HepG2 (cell line): ENCODE data around the gene DCP1B. TPM values are rescaled to one million over a fixed set of nuclear protein-coding genes. Genes with fewer than 3 reads are reported as not detected.

Experiments
- ATAC-seq: fragments of 200-7000 bp; cut with Tn5 transposase; 3 replicates; pipeline ENCODE4 v1.9.1; 2020; ENCODE audit warnings: mild to moderate bottlenecking, moderate library complexity
- BruUV-seq: library from RNA; stranded (reverse); fragments of 400-500 nt; replicated peaks from 2 replicates; lab custom pipeline; 2021; lab: Mats Ljungman, UMichigan
- CTCF ChIA-PET: fragments of 300-600 bp; formaldehyde crosslinking; extraction: SDS; loops from one replicate; lab custom pipeline; 2021; ENCODE audit warnings: low total read pairs, inconsistent platforms, low intra/inter-chr PET ratio; lab: Yijun Ruan, JAX
- POLR2A ChIA-PET: fragments of 350-600 bp; sonication (Branson Sonifier 250); formaldehyde crosslinking; loops from one replicate; lab custom pipeline; 2020; ENCODE audit warnings: antibody characterized with exemption, inconsistent platforms; lab: Yijun Ruan, JAX
- DNase-seq: peaks from one replicate; pipeline ENCODE4 v3.0.0-alpha.2; 2015; ENCODE audit warnings: low spot score
- FAIRE-seq: peaks from 3 replicates; lab custom pipeline; 2011; peaks lifted over from hg19 to GRCh38; lab: Jason Lieb, UNC
- H2AFZ ChIP-seq: one replicate; pipeline ENCODE4 v1.6.1; 2011; ENCODE audit warnings: low read length, inconsistent platforms
- H3K27ac ChIP-seq: fragments of 300-600 bp; 3 replicates; pipeline ENCODE4 v1.8.0; 2011; ENCODE audit warnings: mixed run types, mild to moderate bottlenecking, mixed read lengths, low read length, inconsistent platforms; ENCODE audit not compliant: insufficient read depth; ENCODE audit errors: extremely low read length
- H3K27me3 ChIP-seq, 2 experiments: fragments of 200-600 bp in 1 of 2; 2 replicates in 1 of 2; 3 replicates in 1 of 2; pipeline versions ENCODE4 v1.6.0 to v1.8.0; 2011; ENCODE audit warnings: low read length in 2 of 2, mild to moderate bottlenecking in 2 of 2, moderate library complexity in 2 of 2, inconsistent platforms in 1 of 2; ENCODE audit not compliant: insufficient read depth in 2 of 2, control insufficient read depth in 1 of 2
- H3K36me3 ChIP-seq, 2 experiments: fragments of 200-600 bp in 1 of 2; replicated peaks in 1 of 2; 2 replicates in 1 of 2; 3 replicates in 1 of 2; pipeline versions ENCODE4 v1.5.1 to v1.8.0; 2011; ENCODE audit warnings: low read length in 2 of 2, inconsistent platforms in 1 of 2; ENCODE audit not compliant: insufficient read depth in 2 of 2, control insufficient read depth in 1 of 2
- H3K4me1 ChIP-seq: 2 replicates; pipeline ENCODE4 v1.5.1; 2012; ENCODE audit warnings: low read length, inconsistent platforms; ENCODE audit not compliant: insufficient read depth
- H3K4me2 ChIP-seq: 2 replicates; pipeline ENCODE4 v1.6.0; 2011; ENCODE audit warnings: low read depth, low read length, inconsistent platforms
- H3K4me3 ChIP-seq, 3 experiments: fragments of 200-600 bp in 1 of 3; sonication (generic), shearing (Covaris generic) in 1 of 3; replicated peaks in 1 of 3; 2 replicates each; pipeline ENCODE4 v1.5.1; 2011 to 2016; ENCODE audit warnings: low read length in 3 of 3, inconsistent platforms in 2 of 3, low read depth in 2 of 3, mild to moderate bottlenecking in 2 of 3, control low read depth in 1 of 3, mixed read lengths in 1 of 3; ENCODE audit not compliant: insufficient read depth in 1 of 3
- H3K79me2 ChIP-seq: one replicate; pipeline ENCODE4 v1.6.1; 2011; ENCODE audit warnings: low read length, inconsistent platforms; ENCODE audit not compliant: insufficient read depth
- H3K9ac ChIP-seq: 2 replicates; pipeline ENCODE4 v1.6.0; 2011; ENCODE audit warnings: mild to moderate bottlenecking, low read depth, low read length, inconsistent platforms; ENCODE audit not compliant: insufficient read depth
- H3K9me3 ChIP-seq: 2 replicates; pipeline ENCODE4 v1.5.1; 2012; ENCODE audit warnings: mild to moderate bottlenecking, low read length
- H4K20me1 ChIP-seq: 2 replicates; pipeline ENCODE4 v1.6.0; 2011; ENCODE audit warnings: inconsistent platforms, mild to moderate bottlenecking, low read length, moderate library complexity; ENCODE audit not compliant: insufficient read depth
- CEBPB ChIP-seq: IDR thresholded peaks from 2 replicates; pipeline ENCODE4 v1.6.1; 2011; ENCODE audit warnings: low read depth, low read length, improper control_type of control experiment, borderline replicate concordance
- EEA1 ChIP-seq: sonication (generic); formaldehyde crosslinking; IDR thresholded peaks from 2 replicates; pipeline ENCODE4 v1.5.1; 2020; ENCODE audit warnings: mild to moderate bottlenecking, missing genetic modification reagents, borderline replicate concordance
- FOSL2 ChIP-seq: sonication (generic); formaldehyde crosslinking; IDR thresholded peaks from 2 replicates; pipeline ENCODE4 v1.4.0; 2020; ENCODE audit warnings: missing genetic modification reagents
- FOXP4 ChIP-seq: sonication (generic); formaldehyde crosslinking; IDR thresholded peaks from 2 replicates; pipeline ENCODE4 v1.4.0; 2020; ENCODE audit warnings: missing genetic modification reagents
- MEIS1 ChIP-seq: sonication (generic); formaldehyde crosslinking; IDR thresholded peaks from 2 replicates; pipeline ENCODE4 v1.9.0; 2021; ENCODE audit warnings: mild to moderate bottlenecking, missing genetic modification reagents, moderate library complexity, borderline replicate concordance
- MTA3 ChIP-seq: sonication (generic); formaldehyde crosslinking; IDR thresholded peaks from 2 replicates; pipeline ENCODE4 v1.4.0; 2020; ENCODE audit warnings: missing genetic modification reagents
- NFKB2 ChIP-seq: sonication (generic); formaldehyde crosslinking; IDR thresholded peaks from 2 replicates; pipeline ENCODE4 v1.4.0; 2020; ENCODE audit warnings: missing genetic modification reagents, borderline replicate concordance
- PLRG1 ChIP-seq: fragments of 450-650 bp; conservative IDR thresholded peaks from 2 replicates; pipeline ENCODE4 v1.6.1; 2016
- SMC3 ChIP-seq: IDR thresholded peaks from 2 replicates; pipeline ENCODE4 v1.6.1; 2011; ENCODE audit warnings: low read length, improper control_type of control experiment
- SNRNP70 ChIP-seq: fragments of 200-400 bp; formaldehyde crosslinking; IDR thresholded peaks from 2 replicates; pipeline ENCODE4 v1.6.1; 2017; ENCODE audit warnings: mild to moderate bottlenecking, low read depth, low read length, moderate library complexity
- TEAD3 ChIP-seq: optimal IDR thresholded peaks from 2 replicates; pipeline ENCODE3; 2016; ENCODE audit warnings: borderline replicate concordance
- ZKSCAN5 ChIP-seq: sonication (generic); formaldehyde crosslinking; IDR thresholded peaks from 2 replicates; pipeline ENCODE4 v1.5.1; 2020; ENCODE audit warnings: mild to moderate bottlenecking, missing genetic modification reagents
- ZNF20 ChIP-seq: sonication (generic); formaldehyde crosslinking; IDR thresholded peaks from 2 replicates; pipeline ENCODE4 v1.4.0; 2020; ENCODE audit warnings: mild to moderate bottlenecking, moderate library complexity, missing genetic modification reagents
- ZNF296 ChIP-seq: sonication (generic); formaldehyde crosslinking; conservative IDR thresholded peaks from 2 replicates; pipeline ENCODE4 v1.5.0; 2020; ENCODE audit warnings: mild to moderate bottlenecking, missing genetic modification reagents
- ZNF747 ChIP-seq: sonication (generic); formaldehyde crosslinking; IDR thresholded peaks from 2 replicates; pipeline ENCODE4 v1.8.1; 2023; ENCODE audit warnings: missing genetic modification reagents, mild to moderate bottlenecking, borderline replicate concordance
- ZNF773 ChIP-seq: sonication (generic); formaldehyde crosslinking; IDR thresholded peaks from 2 replicates; pipeline ENCODE4 v1.4.0; 2020; ENCODE audit warnings: missing genetic modification reagents, borderline replicate concordance
- ZNF83 ChIP-seq: sonication (generic); formaldehyde crosslinking; IDR thresholded peaks from 2 replicates; pipeline ENCODE4 v1.4.0; 2020; ENCODE audit warnings: missing genetic modification reagents, mild to moderate bottlenecking, borderline replicate concordance
- WGBS: methylation state at CpG from one replicate; pipeline ENCODE4 v1.1.6; 2017; ENCODE audit warnings: low lambda C conversion rate; 5-methylcytosine and 5-hydroxymethylcytosine counted together
- in situ Hi-C: cut with HindIII; loops from 2 replicates; pipeline ENCODE4 v1.10.0; 2017; ENCODE audit warnings: low pct_unique_long_range_greater_than_20kb; ENCODE audit not compliant: extremely low pct_ligation_motif_present
- intact Hi-C: fragments of 100-400 bp; cut with micrococcal nuclease; formaldehyde crosslinking; loops from one replicate; pipeline ENCODE4 v1.10.0; 2022; ENCODE audit not compliant: unreplicated experiment
- polyA plus RNA-seq, 8 experiments: library from polyadenylated mRNA; depleted of rRNA in 3 of 8; stranded (reverse) in 7 of 8; unstranded in 1 of 8; fragments of >200 nt; fragmentation: Illumina TruSeq in 4 of 8; extraction: Trizol in 4 of 8; gene quantifications; 2 replicates each; pipeline versions ENCODE4 v1.2.1 to v1.2.3, GENCODE V29; 2011 to 2016; ENCODE audit warnings: low read depth in 4 of 8, missing spikeins in 1 of 8, mixed read lengths in 1 of 8; ENCODE audit not compliant: insufficient read depth in 1 of 8
- total RNA-seq, 5 experiments: library from RNA; depleted of rRNA; stranded (reverse); fragments of >200 nt; fragmentation: Illumina TruSeq; extraction: Trizol; gene quantifications; 2 replicates each; pipeline ENCODE4 v1.2.3, GENCODE V29; 2016; ENCODE audit warnings: low read depth in 1 of 5
- TF ChIP-seq, protein P1 (sequence below): sonication (generic); formaldehyde crosslinking; conservative IDR thresholded peaks from 2 replicates; pipeline ENCODE4 v1.8.0; 2022; ENCODE audit warnings: mild to moderate bottlenecking, moderate library complexity, missing genetic modification reagents
- TF ChIP-seq, protein P2 (sequence below): sonication (generic); formaldehyde crosslinking; IDR thresholded peaks from 2 replicates; pipeline ENCODE4 v1.9.0; 2021; ENCODE audit warnings: missing genetic modification reagents, borderline replicate concordance

DCP1B gene
- total and polyA plus RNA-seq, 2 of the 13 experiments (the other 11 are each of a cell fraction or from before 2014, with no cell fraction given): 11.4 to 27.2 TPM

- WGBS: 48% methylated on average over 2 of the region's 2 CpGs
- Histone ChIP-seq H2AFZ (no peak overlapping the region), H3K27ac (no peak overlapping the region), H3K4me2 (no peak overlapping the region), H3K4me1 (peaks cover 8% of the 10 kb centered on the region), H3K79me2 (no peaks in the 10 kb centered on the region), H3K4me3 (no peak overlapping the region), H3K9me3 (no peaks in the 10 kb centered on the region), H3K9ac (no peak overlapping the region), H4K20me1 (no peaks in the 10 kb centered on the region), H3K36me3 (no peaks in the 10 kb centered on the region), H3K27me3 (peaks cover 0 to 29% of the 10 kb centered on the region in 2 experiments; a peak in 2 of 5 replicates)
- no TSS peak for BruUV-seq
- FAIRE-seq (no peak), ATAC-seq (no peak), DNase-seq (no peak)
- ChIA-PET POLR2A (no interaction called here), CTCF (no interaction called here)
- TF ChIP-seq NFKB2 (CRISPR knock-in tag) (no peak), FOSL2 (no peak), MEIS1 (CRISPR knock-in tag) (no peak), ZNF773 (CRISPR knock-in tag) (no peak), ZKSCAN5 (CRISPR knock-in tag) (no peak), ZNF83 (CRISPR knock-in tag) (no peak), PLRG1 (no peak), SMC3 (no peak), EEA1 (CRISPR knock-in tag) (no peak), ZNF296 (CRISPR knock-in tag) (no peak), CEBPB (no peak), SNRNP70 (no peak), ZNF747 (CRISPR knock-in tag) (no peak), TEAD3 (CRISPR knock-in tag) (no peak), MTA3 (no peak), ZNF20 (CRISPR knock-in tag) (no peak), FOXP4 (no peak)
- TF ChIP-seq, protein P1, sequence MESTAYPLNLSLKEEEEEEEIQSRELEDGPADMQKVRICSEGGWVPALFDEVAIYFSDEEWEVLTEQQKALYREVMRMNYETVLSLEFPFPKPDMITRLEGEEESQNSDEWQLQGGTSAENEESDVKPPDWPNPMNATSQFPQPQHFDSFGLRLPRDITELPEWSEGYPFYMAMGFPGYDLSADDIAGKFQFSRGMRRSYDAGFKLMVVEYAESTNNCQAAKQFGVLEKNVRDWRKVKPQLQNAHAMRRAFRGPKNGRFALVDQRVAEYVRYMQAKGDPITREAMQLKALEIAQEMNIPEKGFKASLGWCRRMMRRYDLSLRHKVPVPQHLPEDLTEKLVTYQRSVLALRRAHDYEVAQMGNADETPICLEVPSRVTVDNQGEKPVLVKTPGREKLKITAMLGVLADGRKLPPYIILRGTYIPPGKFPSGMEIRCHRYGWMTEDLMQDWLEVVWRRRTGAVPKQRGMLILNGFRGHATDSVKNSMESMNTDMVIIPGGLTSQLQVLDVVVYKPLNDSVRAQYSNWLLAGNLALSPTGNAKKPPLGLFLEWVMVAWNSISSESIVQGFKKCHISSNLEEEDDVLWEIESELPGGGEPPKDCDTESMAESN (CRISPR knock-in tag): no peak
- TF ChIP-seq, protein P2, sequence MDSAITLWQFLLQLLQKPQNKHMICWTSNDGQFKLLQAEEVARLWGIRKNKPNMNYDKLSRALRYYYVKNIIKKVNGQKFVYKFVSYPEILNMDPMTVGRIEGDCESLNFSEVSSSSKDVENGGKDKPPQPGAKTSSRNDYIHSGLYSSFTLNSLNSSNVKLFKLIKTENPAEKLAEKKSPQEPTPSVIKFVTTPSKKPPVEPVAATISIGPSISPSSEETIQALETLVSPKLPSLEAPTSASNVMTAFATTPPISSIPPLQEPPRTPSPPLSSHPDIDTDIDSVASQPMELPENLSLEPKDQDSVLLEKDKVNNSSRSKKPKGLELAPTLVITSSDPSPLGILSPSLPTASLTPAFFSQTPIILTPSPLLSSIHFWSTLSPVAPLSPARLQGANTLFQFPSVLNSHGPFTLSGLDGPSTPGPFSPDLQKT: no peak
- in situ Hi-C loops (no loop called here), intact Hi-C loops (no loop called here)
Measured at GRCh38 chr12:2043054-2043453, 38.8 kb upstream of the DCP1B start.
